Stimulated activated naive CD4-positive, alpha-beta T cell treated with Interleukin-2 at 50 U/mL for 16 hours (primary cell): ENCODE data around the gene CHD2.

ENCODE experiments used
- DNase-seq: peaks from one replicate; lab custom pipeline; 2025; lab: John Stamatoyannopoulos, UW

CHD2 gene

DNA sequence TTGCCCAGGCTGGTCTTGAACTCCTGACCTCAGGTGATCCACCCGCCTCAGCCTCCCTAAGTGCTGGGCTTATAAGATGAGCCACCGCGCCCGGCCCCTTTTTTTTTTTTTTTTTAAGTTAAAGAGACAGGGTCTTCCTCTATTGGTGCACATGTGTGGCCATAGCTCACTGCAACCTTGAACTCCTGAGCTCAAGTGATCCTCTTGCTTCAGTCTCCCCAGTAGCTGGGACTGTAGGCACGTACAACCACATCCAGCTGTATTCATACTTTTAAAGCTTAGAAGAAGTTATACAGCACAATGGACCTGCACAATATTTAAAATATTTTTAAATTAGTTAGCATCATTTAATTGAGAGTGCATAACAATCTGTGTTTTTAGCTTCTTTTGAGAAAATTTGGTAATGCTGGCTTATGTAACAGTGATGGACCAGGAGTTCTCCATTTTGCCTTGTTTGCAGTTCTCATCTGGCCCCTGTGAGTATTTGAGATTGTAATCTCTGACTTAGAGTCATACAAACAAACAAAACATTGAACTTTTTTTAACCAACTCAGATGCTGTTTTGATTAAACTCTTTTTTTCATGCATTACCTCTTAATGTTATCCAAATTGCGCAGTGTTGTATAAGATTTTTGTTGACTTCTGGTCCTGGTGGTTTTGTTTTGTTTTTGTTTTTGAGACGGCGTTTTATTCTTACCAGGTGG is 33.0 kb downstream of the CHD2 start:
- no peak for DNase-seq

DNA sequence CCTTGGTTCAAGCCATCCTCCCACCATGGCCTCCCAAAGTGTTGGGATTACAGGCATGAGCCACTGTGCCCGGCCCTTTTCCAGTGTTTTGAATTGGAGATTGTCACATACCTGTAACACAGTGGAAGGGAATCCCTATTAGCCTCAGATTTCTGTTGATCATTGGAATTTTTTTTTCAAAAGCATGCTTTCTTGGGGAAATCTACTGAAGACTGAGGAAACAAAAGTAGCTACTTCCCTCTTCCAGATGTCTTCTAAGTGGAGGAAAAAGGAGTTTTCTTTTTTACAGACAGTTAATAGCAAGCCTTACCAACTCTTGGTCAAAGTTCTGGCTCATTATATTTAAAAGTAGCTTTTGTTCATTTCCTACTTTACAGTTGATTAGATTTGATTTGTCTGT is 33.7 kb downstream of the CHD2 start:
- no peak for DNase-seq

DNA sequence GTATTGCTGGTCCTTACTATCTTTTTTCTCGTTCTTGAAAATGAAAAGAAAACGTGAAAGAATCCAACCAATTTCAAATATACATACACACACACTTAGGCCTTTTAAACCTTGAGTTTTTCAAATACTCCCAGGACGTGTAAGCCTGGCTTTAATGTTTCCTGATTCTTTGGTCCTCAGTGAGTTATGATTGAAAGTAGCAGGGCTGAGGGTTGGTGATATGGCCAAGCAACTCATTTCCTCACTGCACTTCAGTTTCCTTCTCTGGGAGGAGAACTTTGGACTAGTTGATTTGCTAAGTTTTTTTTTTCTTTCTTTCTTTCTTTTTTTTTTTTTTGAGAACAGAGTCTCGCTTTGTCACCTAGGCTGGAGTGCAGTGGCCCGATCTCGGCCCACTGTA is 34.6 kb downstream of the CHD2 start:
- DNase-seq, result no peak

DNA sequence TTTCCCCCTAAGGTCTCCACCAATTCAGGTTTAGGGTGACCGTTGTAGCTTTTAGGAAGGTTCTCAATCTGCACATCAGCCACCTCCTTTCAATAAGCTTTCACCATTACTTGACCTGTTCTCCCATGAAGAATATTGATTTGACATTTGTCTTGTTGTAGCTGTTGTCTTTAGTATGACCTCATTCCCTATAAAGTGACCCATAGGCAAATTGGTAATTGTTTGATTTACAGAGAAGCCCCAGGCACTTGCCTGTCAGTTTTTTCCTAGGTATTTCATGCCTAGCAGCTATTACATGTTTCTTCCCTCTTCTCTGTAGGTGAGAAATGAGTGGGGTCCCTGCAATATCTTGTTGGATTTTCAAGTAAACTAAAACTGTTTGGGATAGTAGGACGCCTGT is 36.0 kb downstream of the CHD2 start:
- DNase-seq, result no peak

DNA sequence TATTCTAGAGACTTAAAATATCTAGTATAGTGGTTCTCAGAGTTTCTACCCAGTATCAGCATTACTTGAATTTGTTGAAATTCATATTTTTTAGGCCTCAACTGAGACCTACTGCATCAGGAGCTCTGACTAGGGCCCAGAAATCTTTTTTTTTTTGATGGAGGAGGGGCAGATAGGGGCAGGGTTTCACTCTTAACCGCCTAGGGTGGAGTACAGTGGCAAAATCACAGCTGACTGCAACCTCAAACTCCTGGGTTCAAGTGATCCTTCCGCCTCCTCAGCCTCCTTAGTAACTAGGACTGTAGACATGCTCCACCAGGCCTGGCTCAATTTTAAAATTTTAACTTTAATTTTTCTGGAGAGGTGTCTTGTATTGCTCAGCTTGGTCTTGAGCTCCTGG is 36.6 kb downstream of the CHD2 start:
- no peak for DNase-seq

DNA sequence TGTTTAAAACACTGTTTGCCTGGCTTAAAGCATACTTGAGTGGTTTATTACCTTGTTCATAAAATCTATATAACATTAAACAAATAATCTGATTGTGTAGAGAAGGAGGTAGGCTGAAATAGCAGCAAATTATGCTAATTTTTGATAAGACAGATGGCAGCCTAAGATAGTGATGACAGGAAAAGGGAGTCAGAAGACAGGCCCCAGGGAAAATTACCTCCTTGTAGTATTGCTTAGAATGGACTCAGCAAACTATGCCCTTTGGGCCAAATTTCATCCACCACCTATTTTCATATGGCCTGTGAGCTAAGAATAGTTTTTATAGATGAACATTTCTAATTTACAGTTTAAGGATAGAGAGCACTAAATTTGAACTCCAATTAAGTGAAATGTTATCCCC is 37.8 kb downstream of the CHD2 start:
- no peak for DNase-seq

DNA sequence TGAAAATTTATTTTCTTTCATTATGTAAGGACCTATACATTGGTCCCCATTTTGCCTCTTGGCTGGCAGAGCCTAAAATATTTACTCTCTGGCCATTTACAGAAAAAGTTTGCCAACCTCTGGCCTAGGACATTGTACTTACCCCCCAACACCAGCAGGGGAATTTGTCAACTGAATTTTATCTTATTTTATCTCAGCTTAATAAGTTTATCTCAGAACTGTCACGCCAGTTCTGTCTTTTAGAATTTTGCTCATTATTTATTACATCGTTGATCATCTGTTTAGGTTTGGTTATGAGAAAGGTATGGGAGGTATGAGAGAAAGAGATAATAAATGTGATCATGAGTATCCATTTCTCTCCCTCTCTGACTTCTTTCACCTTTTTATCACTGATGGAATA is 38.3 kb downstream of the CHD2 start:
- no peak for DNase-seq

DNA sequence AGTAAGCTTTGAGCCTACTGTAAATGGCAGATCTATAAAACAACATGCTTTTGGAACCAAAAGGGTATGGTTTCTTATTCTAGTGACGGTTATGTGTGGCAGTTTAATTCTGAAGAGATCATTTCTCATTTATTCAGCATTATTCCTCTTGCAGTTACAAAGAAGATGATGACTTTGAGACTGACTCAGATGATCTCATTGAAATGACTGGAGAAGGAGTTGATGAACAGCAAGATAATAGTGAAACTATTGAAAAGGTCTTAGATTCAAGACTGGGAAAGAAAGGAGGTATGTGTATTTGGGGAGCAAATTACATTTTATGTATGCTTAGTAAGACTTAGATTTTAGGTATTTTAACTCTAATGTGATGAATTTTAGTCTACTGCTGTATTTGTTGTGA is 41.5 kb downstream of the CHD2 start:
- no peak for DNase-seq

DNA sequence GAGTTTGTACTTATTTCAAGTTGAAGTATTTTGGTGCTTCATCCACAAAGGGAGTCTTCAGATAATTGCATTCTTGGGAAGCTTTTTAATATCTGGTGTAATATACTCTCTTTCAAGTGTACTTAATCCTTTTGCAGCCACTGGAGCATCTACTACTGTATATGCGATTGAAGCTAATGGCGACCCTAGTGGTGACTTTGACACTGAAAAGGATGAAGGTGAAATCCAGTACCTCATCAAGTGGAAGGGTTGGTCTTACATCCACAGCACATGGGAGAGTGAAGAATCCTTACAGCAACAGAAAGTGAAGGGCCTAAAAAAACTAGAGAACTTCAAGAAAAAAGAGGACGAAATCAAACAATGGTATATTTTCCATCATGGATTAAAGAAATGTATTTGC is 42.6 kb downstream of the CHD2 start:
- DNase-seq, result no peak

DNA sequence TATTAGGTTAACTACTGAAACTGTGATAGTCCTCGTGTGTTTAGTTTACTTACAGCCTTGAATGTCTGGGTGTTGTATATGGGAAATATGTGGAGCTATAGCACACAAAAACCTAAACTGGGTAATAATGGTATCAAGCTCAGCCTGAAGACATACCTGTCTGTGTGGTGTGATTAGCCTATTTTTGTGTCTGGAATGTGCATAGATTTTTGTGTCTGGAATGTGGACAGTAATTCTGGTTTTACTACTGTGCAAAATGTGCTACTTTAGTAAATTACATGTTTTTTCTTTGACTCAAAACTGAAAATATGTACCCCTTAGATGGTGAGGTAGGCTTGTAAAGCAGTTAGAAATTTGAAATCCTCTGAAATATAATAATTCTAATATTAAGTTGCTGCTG is 43.5 kb downstream of the CHD2 start:
- DNase-seq, result no peak

DNA sequence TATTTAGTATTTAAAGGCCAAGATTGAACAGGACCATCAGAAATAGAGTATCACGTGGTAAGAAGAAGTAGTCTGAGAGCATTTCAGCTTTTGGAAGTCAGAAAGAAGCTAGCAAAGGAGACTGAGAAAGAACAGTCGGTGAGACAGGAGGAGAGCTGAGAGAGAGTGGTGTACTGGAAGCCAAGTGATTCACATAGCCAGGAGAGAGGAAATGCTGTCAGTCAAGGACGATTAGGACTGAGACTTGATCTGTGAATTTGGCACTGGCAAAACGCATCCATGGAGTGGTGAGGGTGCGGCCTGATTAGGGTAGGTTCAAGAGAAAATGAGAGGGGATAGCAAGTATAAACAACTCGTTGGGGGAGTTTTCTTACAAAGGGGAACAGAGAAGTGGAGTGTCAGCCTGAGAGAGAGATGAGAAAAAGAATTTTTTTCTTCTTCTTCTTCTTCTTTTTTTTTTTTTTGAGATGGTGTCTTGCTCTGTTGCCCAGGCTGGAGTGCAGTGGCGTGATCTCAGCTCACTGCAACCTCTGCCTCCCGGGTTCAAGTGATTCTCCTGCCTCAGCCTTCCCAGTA is 44.9 kb downstream of the CHD2 start:
- no peak for DNase-seq

DNA sequence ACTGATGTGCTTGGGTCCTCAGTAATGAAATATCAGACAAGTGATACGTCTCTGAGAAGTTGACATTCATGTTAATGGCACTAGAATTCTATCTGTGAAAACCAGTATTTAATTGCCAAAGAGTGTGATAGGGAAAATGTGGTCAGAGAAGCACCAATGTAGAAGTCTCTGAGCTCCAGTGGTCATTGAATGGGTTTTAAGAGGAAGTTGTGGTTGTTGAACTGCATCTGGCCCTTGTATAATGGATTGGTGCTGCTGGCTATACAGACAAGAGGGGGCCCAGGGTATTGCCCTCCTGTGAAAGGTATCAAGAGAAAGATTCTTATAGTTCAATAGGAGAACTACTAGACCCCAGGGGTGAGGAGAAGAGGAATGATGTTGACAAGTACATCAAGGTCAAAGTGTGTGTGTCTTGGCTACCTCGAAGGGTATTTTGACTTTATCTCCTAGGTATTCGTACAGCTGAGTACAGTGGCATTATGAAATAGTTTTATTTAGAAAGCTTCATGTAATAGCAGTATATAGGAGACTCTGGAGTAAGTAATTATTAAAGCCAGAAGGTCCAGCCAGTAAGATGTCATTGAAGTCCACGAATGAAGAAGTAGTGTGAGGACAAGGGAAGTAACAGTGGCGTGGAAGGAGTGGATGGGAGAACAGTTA is 47.1 kb downstream of the CHD2 start:
- no peak for DNase-seq

DNA sequence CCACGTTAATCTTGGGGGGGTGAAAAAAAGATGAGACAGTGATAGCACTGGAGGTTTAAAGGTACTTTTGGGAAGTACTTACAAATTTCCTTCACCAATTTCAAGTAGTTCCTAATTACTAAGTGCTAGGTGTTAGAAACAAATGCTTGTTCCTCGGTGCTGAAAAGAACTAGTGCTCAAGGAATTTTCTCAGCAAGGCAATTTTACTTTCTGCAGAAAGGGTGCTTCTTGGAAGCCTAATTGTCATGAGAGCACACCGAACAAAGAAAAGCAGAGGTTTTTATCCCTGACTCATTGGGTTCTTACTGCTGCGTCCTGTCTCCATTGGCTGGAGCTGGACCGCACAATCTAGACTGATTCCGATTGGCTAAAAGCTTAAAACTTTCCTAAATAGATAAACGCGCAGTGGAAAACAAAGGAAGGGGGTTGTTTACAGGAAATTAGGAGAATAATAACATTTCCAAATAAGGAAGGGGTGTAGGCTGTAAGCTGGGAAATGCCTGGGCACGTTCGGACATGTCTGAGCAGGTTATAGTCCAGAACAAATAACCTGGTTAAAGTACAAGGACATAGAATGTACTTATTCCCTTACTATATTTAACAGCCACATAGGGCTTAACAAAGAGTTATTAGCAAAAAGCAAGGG is 49.6 kb downstream of the CHD2 start:
- DNase-seq, result no peak

DNA sequence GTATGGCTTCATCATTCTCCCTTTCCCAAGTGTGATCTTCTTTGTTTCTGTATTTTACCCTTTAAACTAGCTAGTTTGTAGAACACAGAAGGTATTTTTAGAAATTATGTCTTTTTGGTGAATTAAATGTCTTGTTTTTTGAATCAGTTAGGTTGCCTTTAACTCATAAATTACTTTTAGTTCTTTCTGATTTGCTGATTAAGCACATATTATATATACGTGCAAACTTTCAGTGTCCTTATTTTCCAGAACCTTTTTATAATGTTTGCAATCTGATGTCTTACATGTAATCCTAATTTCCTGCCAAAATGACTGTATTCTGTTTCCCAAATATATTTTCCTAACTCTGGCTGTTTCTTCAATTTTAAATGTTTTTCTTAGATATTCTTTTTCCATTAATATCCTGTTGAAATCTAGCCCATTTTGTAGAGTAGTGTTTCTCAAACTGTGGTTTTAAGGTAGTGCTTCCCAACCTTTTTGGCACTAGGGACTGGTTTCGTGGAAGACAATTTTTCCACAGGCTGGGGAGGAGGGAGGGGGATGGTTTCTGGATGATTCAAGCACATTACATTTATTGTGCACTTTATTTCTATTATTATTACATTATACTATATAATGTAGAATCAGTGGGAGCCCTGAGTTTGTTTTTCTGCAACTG is 51.8 kb downstream of the CHD2 start:
- no peak for DNase-seq

DNA sequence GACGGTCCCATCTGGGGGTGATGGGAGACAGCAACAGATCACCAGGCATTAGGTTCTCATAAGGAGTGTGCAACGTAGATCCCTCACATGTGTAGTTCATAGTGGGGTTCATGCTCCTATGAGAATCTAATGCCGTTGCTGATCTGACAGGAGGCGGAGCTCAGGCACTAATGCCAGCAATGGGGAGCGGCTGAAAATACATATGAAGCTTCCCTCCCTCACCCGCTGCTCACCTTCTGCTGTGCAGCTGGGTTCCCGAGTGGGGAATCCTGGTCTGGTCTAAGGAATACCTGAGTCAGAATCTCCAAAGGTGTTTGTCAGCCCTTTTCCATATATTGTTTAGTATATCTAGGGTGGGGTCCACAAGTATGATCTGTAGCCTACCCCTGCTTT is 52.3 kb downstream of the CHD2 start:
- no peak for DNase-seq

DNA sequence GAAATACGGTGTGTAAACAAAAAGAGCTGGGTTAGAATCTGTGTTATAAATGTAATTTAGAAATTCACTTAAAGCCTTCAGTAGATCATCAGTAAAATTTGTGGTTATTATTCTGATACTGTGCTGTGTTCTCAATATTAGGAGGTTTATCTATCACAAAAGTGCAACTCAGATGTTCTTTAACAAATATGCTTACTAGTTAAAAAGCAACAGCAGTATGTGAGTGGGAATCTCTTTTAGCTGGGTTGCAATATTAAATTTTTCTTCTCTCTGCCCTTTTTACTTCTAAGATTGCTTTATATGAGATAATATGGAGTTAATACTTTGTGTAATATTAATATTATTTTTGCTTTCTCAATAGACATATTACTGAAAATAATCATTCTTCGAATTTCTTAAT is 53.4 kb downstream of the CHD2 start:
- no peak for DNase-seq

DNA sequence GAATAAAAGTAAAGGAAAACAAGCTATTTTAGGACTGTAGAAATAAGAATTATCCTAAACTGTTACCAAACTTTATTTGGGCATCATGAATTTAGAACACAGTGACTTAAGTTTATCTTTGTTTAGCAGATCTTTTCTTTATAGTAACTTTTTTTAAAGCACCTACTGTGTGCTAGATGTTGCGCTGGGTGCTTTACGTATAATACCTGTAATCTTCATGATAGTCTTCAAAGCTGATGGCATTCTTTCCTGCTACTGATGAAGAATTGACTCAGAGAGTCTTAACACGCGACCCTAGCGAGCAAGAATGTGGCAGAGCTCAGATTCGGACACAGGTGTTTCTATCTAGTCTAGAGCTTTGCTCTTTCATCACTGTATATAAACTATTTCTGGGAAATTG is 53.9 kb downstream of the CHD2 start:
- no peak for DNase-seq

DNA sequence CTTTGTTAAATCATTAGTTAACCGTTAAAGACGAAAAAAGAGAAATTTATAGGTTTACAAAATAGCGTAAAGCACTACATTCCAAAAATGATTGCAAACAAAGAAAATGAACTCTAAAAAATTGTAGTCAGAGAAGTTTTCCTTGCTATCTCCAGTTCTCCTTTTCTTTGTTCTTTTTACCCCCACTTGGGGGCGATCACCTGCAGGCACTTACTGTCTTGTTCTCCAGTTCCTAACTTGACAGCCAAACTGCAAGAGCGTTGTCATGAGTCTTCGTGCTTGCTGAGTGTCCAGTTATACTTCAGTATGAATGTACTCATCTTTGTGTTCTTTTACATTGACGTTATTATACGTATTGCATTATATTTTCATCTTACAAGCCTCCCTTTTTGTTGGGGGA is 54.5 kb downstream of the CHD2 start:
- DNase-seq, result no peak

DNA sequence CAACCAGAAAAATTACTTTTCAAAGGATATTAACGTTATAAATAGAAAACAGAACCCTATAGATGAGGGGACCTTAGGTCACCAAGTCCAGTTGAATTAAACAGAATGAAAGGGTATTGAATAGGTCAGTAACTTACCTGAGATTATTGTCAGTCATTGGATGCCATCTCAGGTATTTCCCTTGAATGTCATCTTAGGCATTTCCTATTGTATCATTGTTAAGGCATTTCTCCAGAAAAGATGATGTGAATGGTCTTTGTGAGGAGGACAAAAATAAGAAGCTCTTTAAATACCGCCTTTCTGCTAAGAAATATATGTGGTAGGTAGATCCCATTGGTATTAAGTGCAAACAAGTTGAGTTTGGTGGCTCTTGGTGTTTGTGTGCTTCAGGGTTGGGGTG is 55.6 kb downstream of the CHD2 start:
- no peak for DNase-seq

DNA sequence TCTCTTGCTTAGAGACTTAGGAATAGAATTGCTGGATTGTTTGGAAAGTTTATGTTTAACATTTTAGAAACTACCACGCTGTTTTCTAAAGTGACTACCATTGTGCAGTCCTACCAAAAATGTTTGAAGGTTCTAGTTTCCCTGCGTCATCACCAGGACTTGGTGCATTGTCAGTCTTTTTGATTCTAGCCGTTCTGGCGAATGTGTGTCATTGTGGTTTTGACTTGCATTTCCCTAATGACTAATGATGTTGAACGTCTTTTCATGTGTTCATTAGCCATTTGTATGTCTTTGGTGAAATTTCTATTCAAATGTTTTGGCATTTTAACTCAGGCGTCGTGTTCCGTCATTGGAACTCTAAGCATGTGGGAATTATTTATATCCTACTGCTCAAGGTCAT is 58.0 kb downstream of the CHD2 start:
- DNase-seq, result peak; percentile 54

DNA sequence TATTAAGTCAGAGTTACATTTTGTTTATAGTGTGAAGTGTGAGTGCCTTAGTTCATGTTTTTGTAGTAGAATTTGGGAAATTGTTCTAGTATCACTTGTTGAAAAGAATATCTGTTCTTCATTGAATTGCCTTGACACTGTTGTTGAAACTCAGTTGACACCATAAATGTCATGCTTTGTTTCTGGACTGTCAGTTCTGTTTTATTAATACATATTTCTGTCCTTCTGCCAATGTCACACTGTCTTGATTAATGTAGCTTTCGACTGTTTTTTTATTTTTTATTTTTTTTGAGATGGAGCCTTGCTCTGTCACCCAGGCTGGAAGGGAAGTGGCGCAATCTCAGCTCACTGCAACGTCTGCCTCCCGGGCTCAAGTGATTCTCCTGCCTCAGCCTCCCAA is 59.1 kb downstream of the CHD2 start:
- DNase-seq, result no peak

DNA sequence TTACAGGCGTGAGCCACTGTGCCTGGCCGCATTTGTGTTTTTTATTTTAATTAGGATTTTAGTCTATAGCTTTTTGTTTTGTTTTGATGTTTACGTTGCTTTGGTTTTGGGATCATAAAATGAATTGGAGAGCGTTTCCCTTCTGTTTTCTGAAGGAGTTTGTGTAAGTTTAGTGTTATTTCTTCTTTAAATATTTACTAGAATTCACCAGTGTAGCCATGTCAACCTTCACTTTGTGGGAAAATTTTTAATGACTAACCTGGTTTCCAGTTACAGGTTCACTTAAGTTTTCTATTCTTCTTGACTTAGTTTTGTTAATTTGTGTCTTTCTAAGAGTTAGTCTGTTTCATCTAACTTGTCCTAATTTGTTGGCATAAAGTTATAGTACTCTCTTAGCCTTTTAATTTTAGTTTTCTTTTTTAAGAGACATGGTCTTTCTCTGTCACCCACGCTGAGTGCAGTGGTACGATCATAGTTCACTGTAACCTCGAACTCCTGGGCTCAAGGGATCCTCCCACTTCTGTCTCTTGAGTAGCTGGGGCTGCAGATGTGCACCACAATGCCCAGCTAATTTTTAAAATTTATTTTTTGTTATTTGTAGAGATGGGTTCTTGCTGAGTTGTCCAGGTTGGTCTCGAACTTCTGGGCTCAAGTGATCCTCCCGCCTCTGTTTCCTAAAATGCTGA is 61.0 kb downstream of the CHD2 start:
- DNase-seq, result no peak
